NCI-H2029 (cell line): ENCODE results near the gene TNRC6B.
"Not testable (repeated sequence)": the region's sequence is repeated elsewhere in the genome, so short reads cannot be mapped to it uniquely, and the experiment has no call there.

Experiments used
- DNase-seq: peaks from one replicate; lab custom pipeline; 2025; lab: John Stamatoyannopoulos, UW

TNRC6B gene

GRCh38 chr22:40213478-40213877 lies 35.8 kb downstream of the TNRC6B start:
- no peak for DNase-seq

GRCh38 chr22:40215266-40215665 lies 37.5 kb downstream of the TNRC6B start:
- peak; percentile 57 for DNase-seq

- DNase-seq: no peak
These were observed 38.5 kb downstream of the TNRC6B start for GRCh38 chr22:40216041-40216756.

GRCh38 chr22:40218152-40218551 lies 40.4 kb downstream of the TNRC6B start:
- no peak for DNase-seq

GRCh38 chr22:40218723-40219294 lies 41.1 kb downstream of the TNRC6B start:
- DNase-seq: no peak

GRCh38 chr22:40220316-40221054 lies 42.8 kb downstream of the TNRC6B start:
- no peak for DNase-seq

- DNase-seq: no peak
These were observed 43.3 kb downstream of the TNRC6B start for GRCh38 chr22:40221055-40221414.

GRCh38 chr22:40222979-40223378 lies 45.3 kb downstream of the TNRC6B start:
- DNase-seq: not testable (repeated sequence)

- DNase-seq: no peak
These were observed 47.0 kb downstream of the TNRC6B start for GRCh38 chr22:40224702-40225101.

GRCh38 chr22:40226620-40227019 lies 48.9 kb downstream of the TNRC6B start:
- DNase-seq: no peak

GRCh38 chr22:40231618-40232313 lies 54.0 kb downstream of the TNRC6B start:
- DNase-seq: no peak

- no peak for DNase-seq
These were observed 54.9 kb downstream of the TNRC6B start for GRCh38 chr22:40232624-40233023.

GRCh38 chr22:40233886-40234285 lies 56.2 kb downstream of the TNRC6B start:
- no peak for DNase-seq

GRCh38 chr22:40234658-40235057 lies 56.9 kb downstream of the TNRC6B start:
- DNase-seq: no peak

GRCh38 chr22:40235308-40235707 lies 57.6 kb downstream of the TNRC6B start:
- DNase-seq: no peak

- no peak for DNase-seq
These were observed 58.5 kb downstream of the TNRC6B start for GRCh38 chr22:40236131-40236665.

GRCh38 chr22:40237241-40237640 lies 59.5 kb downstream of the TNRC6B start:
- DNase-seq: no peak

GRCh38 chr22:40237788-40238424 lies 60.2 kb downstream of the TNRC6B start:
- DNase-seq: no peak

- DNase-seq: no peak
These were observed 61.0 kb downstream of the TNRC6B start for GRCh38 chr22:40238425-40239344.

- DNase-seq: no peak
These were observed 61.6 kb downstream of the TNRC6B start for GRCh38 chr22:40239345-40239683.

GRCh38 chr22:40240160-40240559 lies 62.4 kb downstream of the TNRC6B start:
- no peak for DNase-seq
